GM21576 (cell line): ENCODE measurements around the gene NCKIPSD.

Experiments
- ATAC-seq: cut with Tn5 transposase; IDR thresholded peaks from one replicate; pipeline ENCODE4 v1.9.1; 2021; ENCODE audit warnings: mild to moderate bottlenecking, moderate library complexity; ENCODE audit not compliant: unreplicated experiment

Gene NCKIPSD

GRCh38 chr3:48697952-48698351 lies 12.2 kb upstream of the NCKIPSD start:
- ATAC-seq: no peak

GRCh38 chr3:48696601-48697000 lies 10.9 kb upstream of the NCKIPSD start:
- no peak for ATAC-seq

GRCh38 chr3:48696156-48696555 lies 10.4 kb upstream of the NCKIPSD start:
- ATAC-seq: no peak

GRCh38 chr3:48695393-48695753 lies 9.7 kb upstream of the NCKIPSD start:
- ATAC-seq: no peak

GRCh38 chr3:48694610-48695392 lies 9.1 kb upstream of the NCKIPSD start:
- ATAC-seq: no peak

- ATAC-seq: no peak
These were observed 8.1 kb upstream of the NCKIPSD start for GRCh38 chr3:48693826-48694225.

GRCh38 chr3:48692551-48692950 lies 6.8 kb upstream of the NCKIPSD start:
- ATAC-seq: no peak

- ATAC-seq: no peak
These were observed 5.2 kb upstream of the NCKIPSD start for GRCh38 chr3:48690846-48691458.

- ATAC-seq: no peak
These were observed 3.7 kb upstream of the NCKIPSD start for GRCh38 chr3:48689384-48689783.

GRCh38 chr3:48688737-48689075 lies 3.0 kb upstream of the NCKIPSD start:
- ATAC-seq: no peak

- no peak for ATAC-seq
These were observed 2.5 kb upstream of the NCKIPSD start for GRCh38 chr3:48688032-48688736.

GRCh38 chr3:48687220-48687678 lies 1.5 kb upstream of the NCKIPSD start:
- no peak for ATAC-seq

GRCh38 chr3:48686538-48687219 lies 964 bp upstream of the NCKIPSD start:
- ATAC-seq: no peak

- no peak for ATAC-seq
These were observed 467 bp downstream of the NCKIPSD start for GRCh38 chr3:48685293-48685602.

GRCh38 chr3:48684480-48685143 lies 1.1 kb downstream of the NCKIPSD start:
- no peak for ATAC-seq

GRCh38 chr3:48684054-48684349 lies 1.7 kb downstream of the NCKIPSD start:
- no peak for ATAC-seq

- no peak for ATAC-seq
These were observed 2.9 kb downstream of the NCKIPSD start for GRCh38 chr3:48682786-48683185.

GRCh38 chr3:48681974-48682610 lies 3.6 kb downstream of the NCKIPSD start:
- ATAC-seq: no peak

- no peak for ATAC-seq
These were observed 4.2 kb downstream of the NCKIPSD start for GRCh38 chr3:48681541-48681880.

GRCh38 chr3:48680811-48681540 lies 4.7 kb downstream of the NCKIPSD start:
- no peak for ATAC-seq
